CD1c-positive myeloid dendritic cell (primary cell): Measurements from ENCODE around the gene COX19.
A peak's percentile ranks its signal among the peaks of the same experiment; 100 is the strongest.
"Not testable (repeated sequence)": the region's sequence is repeated elsewhere in the genome, so short reads cannot be mapped to it uniquely, and the experiment has no call there.

Experiments
- DNase-seq: peaks from one replicate; pipeline ENCODE4 v3.0.0-alpha.2; 2016; ENCODE audit errors: extremely low spot score

Gene COX19

GRCh38 chr7:960972-961371 is 14.4 kb downstream of the COX19 start:
- not testable (repeated sequence) for DNase-seq

GRCh38 chr7:960269-960871 is 15.0 kb downstream of the COX19 start:
- no peak for DNase-seq

DNA sequence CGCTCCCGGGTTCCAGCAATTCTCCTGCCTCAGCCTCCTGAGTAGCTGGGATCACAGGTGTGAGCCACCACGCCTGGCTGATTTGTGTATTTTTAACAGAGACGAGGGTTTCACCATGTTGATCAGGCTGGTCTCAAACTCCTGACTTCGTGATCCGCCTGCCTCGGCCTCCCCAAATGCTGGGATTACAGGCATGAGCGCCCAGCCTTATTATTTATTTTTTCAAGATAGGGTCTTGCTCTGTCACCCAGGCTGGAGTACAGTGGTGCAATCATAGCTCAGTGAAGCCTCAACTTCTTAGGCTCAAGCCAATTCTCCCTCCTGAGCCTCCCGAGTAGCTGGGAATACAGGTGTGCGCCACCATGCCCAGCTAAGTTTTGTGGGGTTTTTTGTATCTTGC is 15.6 kb downstream of the COX19 start:
- DNase-seq: not testable (repeated sequence)

- no peak for DNase-seq
Observed at GRCh38 chr7:959271-959670, 16.1 kb downstream of the COX19 start.

DNA sequence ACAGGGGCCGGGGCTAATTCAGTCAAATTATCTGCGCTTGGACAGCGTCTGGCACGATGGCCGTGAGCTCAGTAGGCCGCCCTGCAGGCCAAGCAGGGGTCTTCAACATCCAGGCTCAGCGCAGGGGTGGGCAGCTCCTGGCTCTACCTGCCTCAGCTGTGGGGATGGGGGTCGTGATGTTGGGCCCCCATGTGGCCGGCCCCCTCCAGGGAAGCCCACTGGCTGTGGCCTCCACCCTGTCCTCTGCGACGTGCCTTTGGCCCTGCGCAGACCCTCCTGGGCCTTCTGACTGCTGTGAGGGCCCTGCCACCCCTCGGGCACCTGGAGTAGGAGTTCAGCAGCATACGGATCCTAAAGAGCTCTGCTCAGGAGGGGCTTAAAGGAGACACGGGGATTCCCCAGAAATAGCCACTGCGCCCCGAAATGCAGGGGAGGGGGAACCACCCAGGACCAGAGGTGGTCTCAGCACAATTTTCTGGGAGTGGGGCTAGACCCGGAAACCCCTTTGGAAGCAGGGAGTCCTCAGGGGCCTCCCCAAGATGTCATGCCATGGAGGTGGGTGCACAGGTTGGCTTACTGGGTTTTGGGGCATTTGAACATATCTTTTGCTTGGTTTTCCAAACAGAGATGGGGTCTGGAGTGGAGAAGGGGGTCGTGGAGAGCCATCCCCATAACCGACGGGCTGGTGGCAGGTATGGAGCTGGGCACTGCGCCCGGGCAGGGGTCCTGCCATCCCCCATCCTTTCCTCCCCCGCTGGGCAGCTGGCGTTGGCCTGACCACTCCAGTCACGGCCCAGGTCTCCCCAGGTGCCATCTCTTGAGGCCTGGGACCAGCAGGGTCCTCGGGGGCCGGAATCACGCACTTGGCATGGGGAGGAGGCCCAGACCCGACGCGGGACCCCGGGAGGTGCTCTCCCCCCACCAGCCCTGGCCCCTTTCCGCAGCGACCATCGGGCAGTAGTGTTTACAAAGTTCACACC is 16.8 kb downstream of the COX19 start:
- DNase-seq: no peak

DNA sequence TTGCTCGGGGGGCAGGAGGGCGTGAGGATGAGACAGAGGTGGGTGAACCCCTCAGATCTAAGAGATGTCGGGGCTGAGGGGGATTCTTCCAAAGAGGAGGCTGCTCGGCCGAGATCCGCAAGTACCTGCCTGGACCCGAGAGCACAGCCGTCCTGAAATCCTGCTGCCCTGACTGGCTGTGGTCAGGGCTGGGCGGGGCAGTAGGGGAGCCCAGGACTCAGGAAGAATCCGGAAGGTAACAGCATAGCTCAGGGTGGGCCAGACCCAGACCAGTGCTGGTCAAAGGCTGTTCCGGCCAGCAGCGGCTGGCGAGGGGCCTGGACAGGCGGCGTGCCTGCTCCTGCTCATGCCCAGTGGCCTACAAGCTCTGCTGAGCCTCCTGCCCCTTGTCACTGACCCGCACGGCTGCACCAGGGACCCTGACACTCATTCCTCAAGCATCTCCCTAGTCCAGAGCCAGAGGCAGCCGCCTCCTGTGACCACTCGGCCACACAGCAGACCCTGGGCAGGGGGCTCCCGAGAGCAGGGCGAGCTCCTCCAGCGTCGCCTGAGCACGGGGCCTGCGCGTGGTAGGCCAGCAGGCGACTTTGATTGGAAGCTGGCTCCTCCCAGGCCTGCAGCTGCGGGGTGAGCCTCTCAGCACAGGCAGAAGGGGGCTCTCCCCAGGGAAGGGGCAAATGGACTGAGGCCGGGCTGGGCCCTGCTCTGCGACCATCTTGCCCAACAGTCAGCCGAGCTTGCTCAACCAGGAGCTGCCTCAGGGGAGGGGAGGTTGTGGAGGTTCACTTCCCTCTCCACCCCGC is 17.7 kb downstream of the COX19 start:
- peak; percentile 85 for DNase-seq

GRCh38 chr7:956031-956430 is 19.3 kb downstream of the COX19 start:
- no peak for DNase-seq

GRCh38 chr7:954330-955238 is 20.8 kb downstream of the COX19 start, which contains the start of gene ADAP1:
Gene ADAP1 (minus strand): TSS chr7:954680. CDS start chr7:954477, 203 bp downstream.
- peak; percentile 87 for DNase-seq

GRCh38 chr7:953547-954327 is 21.6 kb downstream of the COX19 start:
- DNase-seq: peak; percentile 85

DNA sequence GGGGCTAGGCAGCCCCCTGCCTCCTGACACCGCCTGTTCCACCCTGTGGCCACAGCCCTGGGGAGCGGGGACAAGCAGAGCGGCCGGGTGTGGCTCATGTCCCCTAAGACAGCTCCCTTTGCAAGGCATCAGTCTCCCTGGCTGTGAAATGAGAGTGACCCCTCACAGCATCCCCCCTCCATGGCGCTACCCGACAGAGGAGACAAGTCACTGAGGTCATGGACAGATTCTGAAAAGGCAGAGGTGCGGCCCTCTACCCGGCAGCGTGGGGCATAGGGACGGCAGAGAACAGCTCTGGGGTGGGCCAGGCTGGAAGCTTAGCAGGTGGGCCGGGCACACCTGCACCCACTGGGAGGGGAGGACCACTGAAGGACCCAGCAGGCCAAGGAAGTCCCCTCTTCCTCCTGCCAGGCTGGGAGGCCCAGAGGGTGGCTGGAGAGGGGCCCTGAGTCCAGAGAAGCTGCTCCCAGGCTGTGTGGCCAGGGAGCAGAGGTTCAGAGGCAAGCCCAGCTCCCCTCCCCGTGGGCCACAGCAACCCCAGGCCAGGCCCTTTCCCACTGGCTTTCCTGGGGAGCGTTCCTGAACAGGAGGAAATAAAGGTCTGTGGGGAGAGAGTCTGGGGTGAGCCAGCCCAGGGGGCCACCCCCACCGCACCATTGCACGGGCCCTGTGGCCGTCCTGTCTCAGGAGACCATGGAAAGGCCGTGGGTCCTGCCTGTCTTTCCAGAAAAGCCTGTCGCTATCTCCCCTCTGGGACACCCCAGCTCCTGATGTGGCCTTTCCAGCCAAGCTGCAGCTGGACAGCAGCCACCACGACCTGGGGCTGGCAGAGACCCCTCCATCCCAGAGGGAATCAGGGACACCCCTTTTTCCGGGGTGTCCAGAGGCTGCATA is 22.6 kb downstream of the COX19 start:
- DNase-seq: no peak

GRCh38 chr7:951881-952547 is 23.3 kb downstream of the COX19 start:
- no peak for DNase-seq

GRCh38 chr7:949021-949934 is 26.1 kb downstream of the COX19 start:
- DNase-seq: no peak

GRCh38 chr7:947391-948210 is 27.7 kb downstream of the COX19 start:
- no peak for DNase-seq

DNA sequence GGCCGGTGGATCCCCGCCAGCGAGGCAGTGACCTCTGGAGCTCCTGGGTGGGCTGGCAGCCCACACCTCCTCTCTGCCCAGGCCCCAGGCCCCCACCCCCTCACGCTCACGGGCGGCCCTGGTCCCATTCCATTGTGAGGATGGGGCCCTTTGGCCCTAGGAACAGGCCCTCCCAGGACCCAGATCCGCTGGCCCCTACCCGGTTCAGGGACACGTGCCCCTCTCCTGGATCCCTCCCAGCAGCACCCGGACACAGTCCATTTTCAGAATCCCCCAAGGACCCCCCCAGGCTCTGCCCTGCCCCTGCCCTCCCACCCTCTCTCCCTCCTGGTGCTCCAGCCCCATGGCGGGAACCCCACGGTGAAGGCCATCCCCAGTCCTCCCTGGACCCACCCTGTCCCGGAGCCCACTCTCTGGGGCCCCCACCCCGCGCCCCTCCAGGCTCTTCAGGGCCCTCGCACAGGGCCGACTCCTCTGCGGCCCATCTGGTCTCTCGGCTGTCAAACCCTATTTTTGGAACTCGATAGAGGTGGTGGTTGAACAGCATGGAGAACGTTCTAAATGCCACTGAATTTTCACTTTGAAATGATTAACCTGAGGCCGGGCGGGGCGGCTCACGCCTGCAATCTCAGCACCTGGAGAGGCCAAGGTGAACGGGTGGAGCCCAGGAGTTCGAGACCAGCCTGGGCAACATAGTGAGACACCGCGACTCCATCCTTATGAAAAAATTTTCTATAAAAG is 28.9 kb downstream of the COX19 start:
- DNase-seq: no peak

DNA sequence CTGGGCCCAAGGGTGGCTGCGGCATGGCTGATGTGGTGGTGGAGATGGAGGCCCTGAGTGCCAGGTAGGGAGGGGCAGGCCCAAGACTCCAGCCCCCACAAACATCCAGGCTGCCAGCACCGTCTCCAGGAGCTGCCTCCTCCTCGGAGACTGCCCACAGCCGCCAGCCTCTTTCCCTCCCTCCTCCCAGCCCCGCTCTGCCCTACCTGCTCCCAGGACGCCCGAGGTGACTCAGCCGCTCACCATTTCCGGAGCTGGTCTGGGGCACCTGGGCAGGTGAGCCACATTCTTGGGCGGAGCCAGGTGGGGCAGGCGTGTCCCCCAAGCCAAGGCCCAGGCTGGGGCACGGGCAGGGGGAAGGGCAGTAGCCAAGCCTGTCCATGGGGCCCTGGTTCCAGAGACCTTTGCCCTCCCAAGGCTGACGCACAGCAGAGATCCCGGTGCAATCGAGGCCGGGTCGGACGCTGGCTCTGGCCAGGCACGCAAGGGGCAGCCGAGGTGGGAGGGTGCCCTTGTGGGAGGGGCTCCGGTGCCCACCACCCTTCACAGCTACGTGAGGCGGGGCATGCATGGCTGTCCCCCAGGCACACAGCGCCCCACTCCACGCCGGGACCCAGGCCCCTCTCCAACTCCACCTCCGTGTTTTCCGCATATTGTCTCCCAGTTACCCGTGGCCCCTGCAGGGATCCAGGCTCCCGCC is 29.6 kb downstream of the COX19 start:
- no peak for DNase-seq
